Esophagus muscularis mucosa (tissue), 4 donors: ENCODE data around the gene LSMEM2. TPM values are rescaled to one million over a fixed set of nuclear protein-coding genes. Genes with fewer than 3 reads are reported as not detected.

Experiments used
- DNase-seq: peaks from one replicate; pipeline ENCODE4 v3.0.0-alpha.2; 2017; ENCODE audit errors: extremely low spot score
- H3K27ac ChIP-seq, 4 donors: fragments of 200-600 bp; sonication (generic); replicated peaks in 1 of 4; 1 replicate in 3 of 4; 2 replicates in 1 of 4; pipeline ENCODE4 v1.5.1; 2016 to 2019; ENCODE audit warnings: mild to moderate bottlenecking in 1 of 4
- H3K27me3 ChIP-seq, 4 donors: fragments of 200-600 bp; sonication (generic); one replicate each; pipeline versions ENCODE4 v1.5.1 to v1.6.0; 2016 to 2019
- H3K36me3 ChIP-seq, 4 donors: fragments of 200-600 bp; sonication (generic); one replicate each; pipeline ENCODE4 v1.5.1; 2016 to 2019
- H3K4me1 ChIP-seq, 4 donors: fragments of 200-600 bp; sonication (generic); one replicate each; pipeline ENCODE4 v1.5.1; 2016 to 2019
- H3K4me3 ChIP-seq, 4 donors: fragments of 200-600 bp; sonication (generic); 1 replicate in 2 of 4; 2 replicates in 2 of 4; pipeline ENCODE4 v1.5.1; 2016 to 2019; ENCODE audit warnings: mild to moderate bottlenecking in 4 of 4, moderate library complexity in 1 of 4
- H3K9me3 ChIP-seq, 4 donors: fragments of 200-600 bp; sonication (generic); 1 replicate in 3 of 4; 2 replicates in 1 of 4; pipeline ENCODE4 v1.5.1; 2016 to 2019
- CTCF ChIP-seq, 3 experiments: fragments of 200-600 bp in 2 of 3; fragments of 450-650 bp in 1 of 3; sonication (generic) in 2 of 3; IDR thresholded peaks; one replicate each; pipeline ENCODE4 v1.5.1; 2017 to 2019; ENCODE audit warnings: antibody characterized with exemption in 3 of 3, mild to moderate bottlenecking in 2 of 3, moderate library complexity in 1 of 3
- EP300 ChIP-seq: sonication (generic); formaldehyde crosslinking; IDR thresholded peaks from one replicate; pipeline ENCODE4 v1.6.1; 2017; ENCODE audit warnings: antibody characterized with exemption
- POLR2A ChIP-seq: fragments of 450-650 bp; IDR thresholded peaks from one replicate; pipeline ENCODE4 v1.6.1; 2017; ENCODE audit warnings: antibody characterized with exemption, moderate library complexity, mild to moderate bottlenecking, low read depth
- POLR2AphosphoS5 ChIP-seq, 2 donors: sonication (generic); formaldehyde crosslinking; IDR thresholded peaks; one replicate each; pipeline ENCODE4 v1.6.1; 2017; ENCODE audit warnings: antibody characterized with exemption in 2 of 2
- WGBS: methylation state at CpG from one replicate; pipeline ENCODE4 v1.1.5; 2018; 5-methylcytosine and 5-hydroxymethylcytosine counted together
- intact Hi-C: fragments of 100-400 bp; cut with DNase I; formaldehyde crosslinking; loops from one replicate; pipeline ENCODE4 v1.15.1; 2023
- total RNA-seq, 4 donors: library from RNA; depleted of rRNA; stranded (reverse); fragments of >200 nt; gene quantifications; one replicate each; pipeline versions ENCODE4 v1.1.0 to v1.2.1, GENCODE V29; 2016

LSMEM2 gene
- total RNA-seq, 4 donors from 2014 or later = not detected

- Histone ChIP-seq H3K4me3 (peak overlapping the region; percentile 39 to 57 (median 42)), H3K27ac (peak overlapping the region in 3 of 4 donors; percentile 19 to 56 (median 32)), H3K36me3 (peaks cover 0 to 24% (median 9%) of the 10 kb centered on the region in 4 donors), H3K9me3 (no peaks in the 10 kb centered on the region), H3K4me1 (peaks cover 35 to 72% (median 57%) of the 10 kb centered on the region in 4 donors), H3K27me3 (peaks cover 0 to 40% (median 5%) of the 10 kb centered on the region in 4 donors)
- WGBS = 12% methylated on average over 25 of the region's 61 CpGs
- TF ChIP-seq POLR2AphosphoS5 (IDR thresholded peaks at IDR 0.05) = peak; percentile 67 to 81
- no peak for TF ChIP-seq POLR2A
- TF ChIP-seq CTCF (IDR thresholded peaks at IDR 0.05) = peak; percentile 97 to 99 (median 98)
- intact Hi-C loops = loop anchor here (2.0 to 5.0 kb wide), 4 partner anchors 14 to 151 kb away; partner anchors contain the start of gene GNAT1
- DNase-seq = no peak
These were observed 5.8 kb upstream of the LSMEM2 start for GRCh38 chr3:50272911-50273688.

GRCh38 chr3:50273689-50274065, 5.2 kb upstream of the LSMEM2 start:
- peak overlapping the region in 1 of 4 donors; percentile 56 for H3K27ac ChIP-seq
- no peaks in the 10 kb centered on the region for H3K9me3 ChIP-seq
- peaks cover 33 to 71% (median 54%) of the 10 kb centered on the region in 4 donors for H3K4me1 ChIP-seq
- DNase-seq = no peak
- H3K36me3 ChIP-seq = peaks cover 0 to 24% (median 9%) of the 10 kb centered on the region in 4 donors
- intact Hi-C loops = loop anchor here (2.0 to 5.0 kb wide), 4 partner anchors 15 to 151 kb away; partner anchors contain the start of gene GNAT1
- TF ChIP-seq POLR2AphosphoS5 (IDR thresholded peaks at IDR 0.05) (no peak), EP300 (no peak), POLR2A (no peak), CTCF (IDR thresholded peaks at IDR 0.05) (no peak)
- 59% methylated on average over 31 of the region's 31 CpGs for WGBS
- peak overlapping the region; percentile 39 to 57 (median 42) for H3K4me3 ChIP-seq
- peaks cover 0 to 40% (median 5%) of the 10 kb centered on the region in 4 donors for H3K27me3 ChIP-seq

DNA sequence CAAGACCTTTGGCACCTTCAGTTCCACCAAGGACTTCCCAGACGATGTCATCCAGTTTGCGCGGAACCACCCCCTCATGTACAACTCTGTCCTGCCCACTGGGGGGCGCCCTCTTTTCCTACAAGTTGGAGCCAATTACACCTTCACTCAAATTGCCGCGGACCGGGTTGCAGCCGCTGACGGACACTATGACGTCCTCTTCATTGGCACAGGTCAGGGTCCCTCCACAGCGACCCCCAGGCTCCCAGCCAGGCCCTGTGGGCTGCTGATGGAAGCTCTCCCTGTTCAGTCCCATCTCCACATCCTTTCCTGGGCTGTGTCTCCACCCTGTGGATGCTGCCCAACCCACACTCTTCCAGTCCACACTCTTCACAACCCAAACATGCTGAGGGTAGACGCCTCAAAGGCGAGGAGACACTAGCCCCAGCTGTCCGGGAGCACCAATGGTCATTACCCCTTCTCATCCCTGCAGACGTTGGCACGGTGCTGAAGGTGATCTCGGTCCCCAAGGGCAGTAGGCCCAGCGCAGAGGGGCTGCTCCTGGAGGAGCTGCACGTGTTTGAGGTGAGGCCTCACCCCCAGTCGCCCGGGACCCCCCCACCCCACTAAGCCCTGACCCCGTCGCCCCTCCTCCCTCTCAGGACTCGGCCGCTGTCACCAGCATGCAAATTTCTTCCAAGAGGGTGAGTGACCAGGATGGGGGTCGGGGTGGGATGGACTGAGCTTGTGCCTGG, 4.3 kb upstream of the LSMEM2 start:
- Histone ChIP-seq H3K9me3 (no peaks in the 10 kb centered on the region), H3K27me3 (peaks cover 0 to 40% (median 5%) of the 10 kb centered on the region in 4 donors), H3K36me3 (peaks cover 0 to 24% (median 9%) of the 10 kb centered on the region in 4 donors), H3K4me1 (peaks cover 30 to 71% (median 53%) of the 10 kb centered on the region in 4 donors), H3K27ac (no peak overlapping the region), H3K4me3 (peak overlapping the region in 1 of 4 donors; percentile 5)
- TF ChIP-seq CTCF (IDR thresholded peaks at IDR 0.05) (peak; percentile 55 to 75 (median 65)), POLR2A (no peak)
- no peak for DNase-seq
- intact Hi-C loops = loop anchor here (5.0 kb wide), 2 partner anchors 82 to 152 kb away; partner anchors contain the start of gene GNAT1
- 48% methylated on average over 16 of the region's 26 CpGs for WGBS

- Histone ChIP-seq H3K36me3 (peaks cover 0 to 24% (median 9%) of the 10 kb centered on the region in 4 donors), H3K9me3 (no peaks in the 10 kb centered on the region), H3K27ac (no peak overlapping the region), H3K27me3 (peaks cover 0 to 40% (median 5%) of the 10 kb centered on the region in 4 donors), H3K4me1 (peaks cover 30 to 65% (median 46%) of the 10 kb centered on the region in 4 donors), H3K4me3 (peak overlapping the region in 2 of 4 donors; percentile 5 to 10)
- DNase-seq = no peak
- 59% methylated on average over 14 of the region's 65 CpGs for WGBS
- TF ChIP-seq EP300 (no peak), CTCF (IDR thresholded peaks at IDR 0.05) (no peak), POLR2A (no peak), POLR2AphosphoS5 (IDR thresholded peaks at IDR 0.05) (no peak)
- intact Hi-C loops = no loop called here
These were observed 3.5 kb upstream of the LSMEM2 start for GRCh38 chr3:50275141-50275995.
